H1 (cell line): Measurements from ENCODE around the gene SIMC1. TPM values are rescaled to one million over a fixed set of nuclear protein-coding genes. Genes with fewer than 3 reads are reported as not detected.

Experiments
- ATF3 ChIP-seq: IDR thresholded peaks from 2 replicates; pipeline ENCODE4 v1.6.1; 2011; ENCODE audit warnings: low read depth, mild to moderate bottlenecking, low read length; ENCODE audit not compliant: insufficient read depth
- BRCA1 ChIP-seq: IDR thresholded peaks from 2 replicates; pipeline ENCODE4 v1.6.1; 2012; ENCODE audit warnings: low read depth, low read length, improper control_type of control experiment
- CBX5 ChIP-seq: fragments of 300-800, 300-1000 bp; sonication (generic); IDR thresholded peaks from 2 replicates; pipeline ENCODE4 v1.7.1; 2016; ENCODE audit warnings: antibody characterized with exemption, low read length, low read depth
- CHD1 ChIP-seq: IDR thresholded peaks from 2 replicates; pipeline ENCODE4 v1.6.1; 2012; ENCODE audit warnings: low read depth, low read length, improper control_type of control experiment
- CTBP2 ChIP-seq: IDR thresholded peaks from 2 replicates; pipeline ENCODE4 v1.7.0; 2011; ENCODE audit warnings: borderline replicate concordance, mild to moderate bottlenecking, moderate library complexity, mixed read lengths, low read length; ENCODE audit not compliant: insufficient read depth, insufficient read length
- EGR1 ChIP-seq: IDR thresholded peaks from 2 replicates; pipeline ENCODE4 v1.6.1; 2011; ENCODE audit warnings: low read depth, low read length, borderline replicate concordance
- EZH2 ChIP-seq: fragments of 200-600 bp; sonication (generic); IDR thresholded peaks from 2 replicates; pipeline ENCODE4 v1.7.1; 2012; ENCODE audit warnings: low read depth, mild to moderate bottlenecking, moderate library complexity, low read length, inconsistent platforms; ENCODE audit not compliant: severe bottlenecking
- JUN ChIP-seq: IDR thresholded peaks from 2 replicates; pipeline ENCODE4 v1.6.1; 2011; ENCODE audit warnings: low read depth, mild to moderate bottlenecking, improper control_type of control experiment, low read length
- KDM1A ChIP-seq: fragments of 200-600, 300-600 bp; sonication (generic); IDR thresholded peaks from 2 replicates; pipeline ENCODE4 v1.7.1; 2016; ENCODE audit warnings: mild to moderate bottlenecking, low read length, borderline replicate concordance
- NANOG ChIP-seq: IDR thresholded peaks from 2 replicates; pipeline ENCODE4 v1.6.1; 2011; ENCODE audit warnings: low read length, low read depth, mild to moderate bottlenecking, inconsistent platforms; ENCODE audit not compliant: insufficient read depth, poor library complexity, severe bottlenecking
- NRF1 ChIP-seq: IDR thresholded peaks from 2 replicates; pipeline ENCODE4 v1.6.1; 2011; ENCODE audit warnings: mild to moderate bottlenecking, low read depth, low read length, improper control_type of control experiment
- POLR2AphosphoS5 ChIP-seq: IDR thresholded peaks from 2 replicates; pipeline ENCODE4 v1.6.1; 2011; ENCODE audit warnings: low read depth, low read length
- POU5F1 ChIP-seq: IDR thresholded peaks from 2 replicates; pipeline ENCODE4 v1.6.1; 2011; ENCODE audit warnings: low read depth, mild to moderate bottlenecking, low read length, moderate library complexity
- RFX5 ChIP-seq: IDR thresholded peaks from 2 replicates; pipeline ENCODE4 v1.6.1; 2011; ENCODE audit warnings: low read depth, low read length, improper control_type of control experiment, borderline replicate concordance
- RXRA ChIP-seq: IDR thresholded peaks from 2 replicates; pipeline ENCODE4 v1.6.1; 2011; ENCODE audit warnings: low read depth, mild to moderate bottlenecking, low read length, moderate library complexity; ENCODE audit not compliant: insufficient read depth
- SIX5 ChIP-seq: IDR thresholded peaks from 2 replicates; pipeline ENCODE4 v1.6.1; 2011; ENCODE audit warnings: mild to moderate bottlenecking, low read depth, low read length
- SP4 ChIP-seq: IDR thresholded peaks from 2 replicates; pipeline ENCODE4 v1.6.1; 2012; ENCODE audit warnings: low read length, inconsistent platforms
- TBP ChIP-seq: IDR thresholded peaks from 2 replicates; pipeline ENCODE4 v1.6.1; 2011; ENCODE audit warnings: low read depth, low read length, improper control_type of control experiment
- USF2 ChIP-seq: IDR thresholded peaks from 2 replicates; pipeline ENCODE4 v1.6.1; 2011; ENCODE audit warnings: low read length, improper control_type of control experiment
- ZNF274 ChIP-seq: IDR thresholded peaks from 2 replicates; pipeline ENCODE4 v1.7.0; 2012; ENCODE audit warnings: low read length, borderline replicate concordance; ENCODE audit errors: extremely low read depth
- polyA plus RNA-seq, 7 experiments: library from polyadenylated mRNA; depleted of rRNA in 3 of 7; stranded (reverse) in 5 of 7; unstranded in 2 of 7; fragments of >200 nt in 5 of 7; fragments of 200-250 nt in 2 of 7; gene quantifications; 1 replicate in 5 of 7; 2 replicates in 1 of 7; 4 replicates in 1 of 7; pipeline versions ENCODE4 v1.2.1 to v1.2.3, GENCODE V29; 2011 to 2013; ENCODE audit warnings: missing spikeins in 2 of 7, mixed read lengths in 2 of 7
- total RNA-seq: library from RNA; stranded (reverse); fragmentation: NEBNext Ultra II Directional; extraction: Animal tissue kit (Norgen Biotek cat#: 25700); gene quantifications from 2 replicates; pipeline ENCODE4 v1.2.1, GENCODE V29; 2021

SIMC1 gene
- total and polyA plus RNA-seq, 2 of the 8 experiments (the other 6 are each of a cell fraction or from before 2014, with no cell fraction given): 12.3 to 21.2 TPM

GRCh38 chr5:176388444-176389134 is 150.4 kb downstream of the SIMC1 start, which contains the start of the genes HIGD2A and NOP16 (continued):
- TF ChIP-seq POU5F1: no peak
- TF ChIP-seq EZH2: no peak
- peak; percentile 88 for TF ChIP-seq BRCA1
- no peak for TF ChIP-seq CHD1
- TF ChIP-seq CTBP2: no peak
- TF ChIP-seq JUN: no peak
- TF ChIP-seq TBP: peak; percentile 80
- no peak for TF ChIP-seq USF2
- no peak for TF ChIP-seq RXRA
- no peak for TF ChIP-seq ZNF274
- no peak for TF ChIP-seq CBX5
- peak; percentile 1; the same call in 1 of the 2 replicates for TF ChIP-seq NRF1
- TF ChIP-seq POLR2AphosphoS5: peak; percentile 60; the same call in 1 of the 2 replicates
- no peak for TF ChIP-seq KDM1A
- TF ChIP-seq NANOG: no peak
- peak; percentile 79 for TF ChIP-seq SIX5
- peak; percentile 91; the same call in 1 of the 2 replicates for TF ChIP-seq SP4
- TF ChIP-seq ATF3: no peak
- no peak for TF ChIP-seq EGR1
- TF ChIP-seq RFX5: 0 out of 2 replicates have a peak, but pooled peaks have one; percentile 8
